Testis (tissue), 3 donors: ENCODE data around the gene ERBB4. TPM values are rescaled to one million over a fixed set of nuclear protein-coding genes. Genes with fewer than 3 reads are reported as not detected.

Experiments
- DNase-seq: peaks from one replicate; pipeline ENCODE4 v3.0.0-alpha.2; 2019
- H3K27ac ChIP-seq, 2 donors: fragments of 200-600 bp; sonication (generic); one replicate each; pipeline ENCODE4 v1.5.1; 2019
- H3K27me3 ChIP-seq: fragments of 200-600 bp; sonication (generic); one replicate; pipeline ENCODE4 v1.5.1; 2019
- H3K36me3 ChIP-seq: fragments of 200-600 bp; sonication (generic); one replicate; pipeline ENCODE4 v1.5.1; 2017; ENCODE audit warnings: low read depth; ENCODE audit errors: missing control alignments
- H3K4me1 ChIP-seq: fragments of 200-600 bp; sonication (generic); one replicate; pipeline ENCODE4 v1.5.1; 2019
- H3K4me3 ChIP-seq, 2 donors: fragments of 200-600 bp; sonication (generic); one replicate each; pipeline ENCODE4 v1.5.1; 2017 to 2019
- H3K9me3 ChIP-seq: fragments of 200-600 bp; sonication (generic); one replicate; pipeline ENCODE4 v1.5.1; 2017
- CTCF ChIP-seq, 3 experiments: fragments of 450-650 bp in 2 of 3; fragments of 200-600 bp in 1 of 3; sonication (generic) in 1 of 3; IDR thresholded peaks; one replicate each; pipeline ENCODE4 v1.5.1; 2016 to 2019; ENCODE audit warnings: antibody characterized with exemption in 3 of 3, mild to moderate bottlenecking in 2 of 3, moderate library complexity in 1 of 3
- POLR2A ChIP-seq: fragments of 450-650 bp; IDR thresholded peaks from one replicate; pipeline ENCODE4 v1.6.1; 2017; ENCODE audit warnings: antibody characterized with exemption, mild to moderate bottlenecking, moderate library complexity
- WGBS, 2 donors: methylation state at CpG; one replicate each; pipeline ENCODE4 v1.1.5; 2018; 5-methylcytosine and 5-hydroxymethylcytosine counted together
- intact Hi-C: fragments of 100-400 bp; cut with DNase I; formaldehyde crosslinking; loops from one replicate; pipeline ENCODE4 v1.15.1; 2023; ENCODE audit warnings: low total_unique reads
- polyA plus RNA-seq: library from polyadenylated mRNA; stranded (reverse); fragments of 350-450 nt; fragmentation: Illumina TruSeq; extraction: RNeasy Lipid Tissue Mini Kit (QIAGEN cat#74804); gene quantifications from one replicate; pipeline ENCODE4 v1.2.3, GENCODE V29; 2014; ENCODE audit warnings: low read depth, low replicate concordance; ENCODE audit not compliant: insufficient read depth
- total RNA-seq, 2 donors: library from RNA; depleted of rRNA; stranded (reverse); fragments of >200 nt; gene quantifications; one replicate each; pipeline ENCODE4 v1.2.3, GENCODE V29; 2016

ERBB4 gene
- total and polyA plus RNA-seq, 3 donors from 2014 or later = 6.1 to 62.7 (median 47.7) TPM

GRCh38 chr2:212344131-212344530 lies 194.5 kb downstream of the ERBB4 start:
- Histone ChIP-seq H3K27me3 (no peaks in the 10 kb centered on the region), H3K27ac (no peak overlapping the region), H3K4me3 (no peak overlapping the region), H3K9me3 (no peaks in the 10 kb centered on the region), H3K36me3 (no peaks in the 10 kb centered on the region), H3K4me1 (no peaks in the 10 kb centered on the region)
- WGBS, 2 donors = 78 to 96% methylated on average over 2 of the region's 2 CpGs
- DNase-seq = no peak
- intact Hi-C loops = no loop called here
- no peak for TF ChIP-seq POLR2A
- TF ChIP-seq CTCF (IDR thresholded peaks at IDR 0.05) = no peak

GRCh38 chr2:212343167-212343566 lies 195.4 kb downstream of the ERBB4 start:
- H3K27ac ChIP-seq = no peak overlapping the region
- H3K9me3 ChIP-seq = no peaks in the 10 kb centered on the region
- 90 to 93% methylated on average over 2 of the region's 2 CpGs for WGBS, 2 donors
- no peak overlapping the region for H3K4me3 ChIP-seq
- no peak for DNase-seq
- TF ChIP-seq POLR2A (no peak), CTCF (IDR thresholded peaks at IDR 0.05) (no peak)
- no peaks in the 10 kb centered on the region for H3K27me3 ChIP-seq
- intact Hi-C loops = no loop called here
- H3K36me3 ChIP-seq = no peaks in the 10 kb centered on the region
- no peaks in the 10 kb centered on the region for H3K4me1 ChIP-seq

GRCh38 chr2:212337486-212338343 lies 200.9 kb downstream of the ERBB4 start:
- Histone ChIP-seq H3K4me1 (peaks cover 4% of the 10 kb centered on the region), H3K27me3 (no peaks in the 10 kb centered on the region), H3K36me3 (no peaks in the 10 kb centered on the region), H3K9me3 (no peaks in the 10 kb centered on the region), H3K4me3 (no peak overlapping the region), H3K27ac (no peak overlapping the region)
- TF ChIP-seq CTCF (IDR thresholded peaks at IDR 0.05) (no peak), POLR2A (no peak)
- 82% methylated on average over 4 of the region's 4 CpGs for WGBS, 2 donors
- intact Hi-C loops = no loop called here
- DNase-seq = no peak

GRCh38 chr2:212337036-212337435 lies 201.6 kb downstream of the ERBB4 start:
- 41 to 44% methylated on average over 2 of the region's 2 CpGs for WGBS, 2 donors
- no peak overlapping the region for H3K4me3 ChIP-seq
- no peaks in the 10 kb centered on the region for H3K36me3 ChIP-seq
- no peaks in the 10 kb centered on the region for H3K9me3 ChIP-seq
- TF ChIP-seq CTCF (IDR thresholded peaks at IDR 0.05) = no peak
- no peak for TF ChIP-seq POLR2A
- H3K27ac ChIP-seq = no peak overlapping the region
- intact Hi-C loops = no loop called here
- peaks cover 4% of the 10 kb centered on the region for H3K4me1 ChIP-seq
- no peak for DNase-seq
- no peaks in the 10 kb centered on the region for H3K27me3 ChIP-seq

- Histone ChIP-seq H3K36me3 (no peaks in the 10 kb centered on the region), H3K27ac (no peak overlapping the region), H3K4me1 (no peaks in the 10 kb centered on the region), H3K27me3 (no peaks in the 10 kb centered on the region), H3K4me3 (no peak overlapping the region), H3K9me3 (no peaks in the 10 kb centered on the region)
- intact Hi-C loops = no loop called here
- WGBS, 2 donors = 50 to 63% methylated on average over 4 of the region's 4 CpGs
- peak; percentile 53 for DNase-seq
- TF ChIP-seq POLR2A (no peak), CTCF (IDR thresholded peaks at IDR 0.05) (no peak)
Observed at GRCh38 chr2:212330263-212330662, 208.3 kb downstream of the ERBB4 start.
